ENCODE data around the gene MEX3B. TPM values are rescaled to one million over a fixed set of nuclear protein-coding genes. Genes with fewer than 3 reads are reported as not detected.

MEX3B gene
- polyA plus RNA-seq, 1 of the 3 experiments (the other 2 are of a cell fraction) = 9.3 TPM

DNA sequence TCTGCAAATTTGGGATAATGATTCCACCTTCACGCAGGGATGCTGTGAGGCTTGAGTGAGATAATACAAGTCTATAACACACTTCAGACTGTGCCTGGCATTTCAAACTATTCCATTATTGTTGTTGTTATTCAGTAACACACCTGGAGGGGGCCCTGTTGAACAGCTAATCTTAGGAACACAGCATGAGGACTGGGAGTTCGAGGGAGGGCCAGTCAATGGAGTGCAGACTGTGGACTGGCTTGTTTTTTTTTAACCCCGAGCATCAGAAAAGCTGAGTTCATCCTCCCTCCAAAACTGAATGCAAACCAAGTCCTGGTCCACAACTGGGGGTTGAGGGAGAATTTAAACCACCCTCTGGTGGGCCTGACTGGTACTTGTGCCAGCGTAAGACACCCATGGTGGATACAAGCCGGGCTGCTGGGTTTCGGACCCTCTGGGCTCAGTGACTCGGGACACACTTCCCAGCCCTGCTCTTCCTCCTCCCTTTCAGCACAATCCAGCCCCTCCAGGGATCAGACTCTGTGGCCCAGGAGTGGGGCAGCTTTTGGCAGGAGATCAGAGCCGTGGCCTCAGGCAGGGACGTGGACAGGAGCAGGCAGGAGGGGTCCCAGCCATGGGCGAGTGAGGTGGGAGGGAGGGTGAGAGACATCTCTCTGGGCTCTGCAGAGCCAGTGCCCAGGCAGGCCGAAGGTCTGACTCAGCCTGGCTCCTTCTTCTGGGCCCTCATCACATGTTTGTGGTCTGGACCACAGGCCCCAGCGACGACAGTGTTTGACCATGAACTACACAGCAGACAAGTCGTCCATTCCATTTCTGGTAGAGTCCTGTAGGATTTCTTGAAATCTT lies 36.3 kb upstream of the MEX3B start:
- H3K9me3 ChIP-seq = no peaks in the 10 kb centered on the region
- peaks cover 0 to 4% of the 10 kb centered on the region in 2 experiments; a peak in 1 of 4 replicates for H3K4me1 ChIP-seq (ENCODE audit: control insufficient read depth in 1 of 2, insufficient read depth in 2 of 2, low read depth in 1 of 2, low read length in 1 of 2)
- H3K79me2 ChIP-seq (ENCODE audit: insufficient read depth) = no peaks in the 10 kb centered on the region
- peak overlapping the region; percentile 60; the same call in 1 of the 2 replicates for H2AFZ ChIP-seq (ENCODE audit: low read depth)
- H3K4me2 ChIP-seq = no peak overlapping the region
- peak overlapping the region; percentile 40; the same call in 1 of the 2 replicates for H3K9ac ChIP-seq
- POLR2A ChIA-PET = no interaction called here
- H3F3A ChIP-seq (replicated peaks; ENCODE audit: insufficient read depth) = peaks cover 5% of the 10 kb centered on the region
- no peaks in the 10 kb centered on the region for H3K9me2 ChIP-seq
- 55% methylated on average over 14 of the region's 14 CpGs for WGBS (ENCODE audit: low lambda C conversion rate)
- H3K27me3 ChIP-seq (ENCODE audit: insufficient read depth) = no peaks in the 10 kb centered on the region
- no peaks in the 10 kb centered on the region for H3K36me3 ChIP-seq (replicated peaks in 1 of 2; ENCODE audit: control insufficient read depth in 1 of 2, insufficient read depth in 2 of 2, low read length in 1 of 2)
- no peaks in the 10 kb centered on the region for H4K20me1 ChIP-seq (ENCODE audit: insufficient read depth)
- peak overlapping the region in 1 of 2 experiments; percentile 85; a peak in 2 of 4 replicates for H3K27ac ChIP-seq (ENCODE audit: low read depth in 2 of 2, low read length in 1 of 2)
- no peak overlapping the region for H3K4me3 ChIP-seq (ENCODE audit: low read depth in 2 of 2, low read length in 1 of 2)
- CTCF ChIA-PET = interaction anchor here (0.7 kb wide), 1 partner anchor 19 kb away, joined by 5 read pairs; no protein-coding TSS in a partner anchor
- DNase-seq = peak; percentile 43
- TF ChIP-seq FOSL2 (IDR thresholded peaks at IDR 0.05; ENCODE audit: borderline replicate concordance, low read depth) = peak; percentile 56; the same call in 1 of the 2 replicates
- no peak for TF ChIP-seq NFIC (IDR thresholded peaks at IDR 0.05; ENCODE audit: borderline replicate concordance)
- peak in 1 of 2 experiments; percentile 42; a peak in 1 of 4 replicates for TF ChIP-seq EP300 (IDR thresholded peaks at IDR 0.05; ENCODE audit: borderline replicate concordance in 1 of 2, low read depth in 1 of 2, low read length in 1 of 2)
- no peak for TF ChIP-seq NRF1 (IDR thresholded peaks at IDR 0.05; ENCODE audit: low read depth, low read length)
- TF ChIP-seq MXI1 (IDR thresholded peaks at IDR 0.05; ENCODE audit: low read depth, low read length) = no peak
- TF ChIP-seq TCF12 (IDR thresholded peaks at IDR 0.05) = peak; percentile 39
- TF ChIP-seq TAF1 (IDR thresholded peaks at IDR 0.05; ENCODE audit: borderline replicate concordance, low read depth, low read length) = no peak
- no peak for TF ChIP-seq FOXM1 (IDR thresholded peaks at IDR 0.05; ENCODE audit: low read depth)
- TF ChIP-seq, protein P1, sequence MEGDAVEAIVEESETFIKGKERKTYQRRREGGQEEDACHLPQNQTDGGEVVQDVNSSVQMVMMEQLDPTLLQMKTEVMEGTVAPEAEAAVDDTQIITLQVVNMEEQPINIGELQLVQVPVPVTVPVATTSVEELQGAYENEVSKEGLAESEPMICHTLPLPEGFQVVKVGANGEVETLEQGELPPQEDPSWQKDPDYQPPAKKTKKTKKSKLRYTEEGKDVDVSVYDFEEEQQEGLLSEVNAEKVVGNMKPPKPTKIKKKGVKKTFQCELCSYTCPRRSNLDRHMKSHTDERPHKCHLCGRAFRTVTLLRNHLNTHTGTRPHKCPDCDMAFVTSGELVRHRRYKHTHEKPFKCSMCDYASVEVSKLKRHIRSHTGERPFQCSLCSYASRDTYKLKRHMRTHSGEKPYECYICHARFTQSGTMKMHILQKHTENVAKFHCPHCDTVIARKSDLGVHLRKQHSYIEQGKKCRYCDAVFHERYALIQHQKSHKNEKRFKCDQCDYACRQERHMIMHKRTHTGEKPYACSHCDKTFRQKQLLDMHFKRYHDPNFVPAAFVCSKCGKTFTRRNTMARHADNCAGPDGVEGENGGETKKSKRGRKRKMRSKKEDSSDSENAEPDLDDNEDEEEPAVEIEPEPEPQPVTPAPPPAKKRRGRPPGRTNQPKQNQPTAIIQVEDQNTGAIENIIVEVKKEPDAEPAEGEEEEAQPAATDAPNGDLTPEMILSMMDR (IDR thresholded peaks at IDR 0.05) = peak; percentile 63
- no peak for TF ChIP-seq POLR2AphosphoS5 (IDR thresholded peaks at IDR 0.05; ENCODE audit: low read depth, low read length)
- TF ChIP-seq ELF1 (IDR thresholded peaks at IDR 0.05) = no peak
- TF ChIP-seq, protein P2, sequence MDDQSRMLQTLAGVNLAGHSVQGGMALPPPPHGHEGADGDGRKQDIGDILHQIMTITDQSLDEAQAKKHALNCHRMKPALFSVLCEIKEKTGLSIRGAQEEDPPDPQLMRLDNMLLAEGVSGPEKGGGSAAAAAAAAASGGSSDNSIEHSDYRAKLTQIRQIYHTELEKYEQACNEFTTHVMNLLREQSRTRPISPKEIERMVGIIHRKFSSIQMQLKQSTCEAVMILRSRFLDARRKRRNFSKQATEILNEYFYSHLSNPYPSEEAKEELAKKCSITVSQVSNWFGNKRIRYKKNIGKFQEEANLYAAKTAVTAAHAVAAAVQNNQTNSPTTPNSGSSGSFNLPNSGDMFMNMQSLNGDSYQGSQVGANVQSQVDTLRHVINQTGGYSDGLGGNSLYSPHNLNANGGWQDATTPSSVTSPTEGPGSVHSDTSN (IDR thresholded peaks at IDR 0.05) = peak; percentile 47
- TF ChIP-seq, protein P3, sequence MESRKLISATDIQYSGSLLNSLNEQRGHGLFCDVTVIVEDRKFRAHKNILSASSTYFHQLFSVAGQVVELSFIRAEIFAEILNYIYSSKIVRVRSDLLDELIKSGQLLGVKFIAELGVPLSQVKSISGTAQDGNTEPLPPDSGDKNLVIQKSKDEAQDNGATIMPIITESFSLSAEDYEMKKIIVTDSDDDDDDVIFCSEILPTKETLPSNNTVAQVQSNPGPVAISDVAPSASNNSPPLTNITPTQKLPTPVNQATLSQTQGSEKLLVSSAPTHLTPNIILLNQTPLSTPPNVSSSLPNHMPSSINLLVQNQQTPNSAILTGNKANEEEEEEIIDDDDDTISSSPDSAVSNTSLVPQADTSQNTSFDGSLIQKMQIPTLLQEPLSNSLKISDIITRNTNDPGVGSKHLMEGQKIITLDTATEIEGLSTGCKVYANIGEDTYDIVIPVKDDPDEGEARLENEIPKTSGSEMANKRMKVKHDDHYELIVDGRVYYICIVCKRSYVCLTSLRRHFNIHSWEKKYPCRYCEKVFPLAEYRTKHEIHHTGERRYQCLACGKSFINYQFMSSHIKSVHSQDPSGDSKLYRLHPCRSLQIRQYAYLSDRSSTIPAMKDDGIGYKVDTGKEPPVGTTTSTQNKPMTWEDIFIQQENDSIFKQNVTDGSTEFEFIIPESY (IDR thresholded peaks at IDR 0.05; ENCODE audit: borderline replicate concordance, low read depth) = no peak
- no peak for TF ChIP-seq EZH2phosphoT487 (IDR thresholded peaks at IDR 0.05; ENCODE audit: borderline replicate concordance, low read depth)
- TF ChIP-seq MEF2A (IDR thresholded peaks at IDR 0.05; ENCODE audit: borderline replicate concordance, low read depth) = no peak
- TF ChIP-seq, protein P4, sequence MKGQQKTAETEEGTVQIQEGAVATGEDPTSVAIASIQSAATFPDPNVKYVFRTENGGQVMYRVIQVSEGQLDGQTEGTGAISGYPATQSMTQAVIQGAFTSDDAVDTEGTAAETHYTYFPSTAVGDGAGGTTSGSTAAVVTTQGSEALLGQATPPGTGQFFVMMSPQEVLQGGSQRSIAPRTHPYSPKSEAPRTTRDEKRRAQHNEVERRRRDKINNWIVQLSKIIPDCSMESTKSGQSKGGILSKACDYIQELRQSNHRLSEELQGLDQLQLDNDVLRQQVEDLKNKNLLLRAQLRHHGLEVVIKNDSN (IDR thresholded peaks at IDR 0.05; ENCODE audit: borderline replicate concordance, low read depth) = no peak; the same call in 1 of the 2 replicates
- no peak for TF ChIP-seq GATA2 (CRISPR knock-in tag; IDR thresholded peaks at IDR 0.05)
- TF ChIP-seq YY1 (IDR thresholded peaks at IDR 0.05; ENCODE audit: low read depth) = no peak
- TF ChIP-seq RCOR1 (IDR thresholded peaks at IDR 0.05; ENCODE audit: low read length) = no peak
- TF ChIP-seq, protein P5, sequence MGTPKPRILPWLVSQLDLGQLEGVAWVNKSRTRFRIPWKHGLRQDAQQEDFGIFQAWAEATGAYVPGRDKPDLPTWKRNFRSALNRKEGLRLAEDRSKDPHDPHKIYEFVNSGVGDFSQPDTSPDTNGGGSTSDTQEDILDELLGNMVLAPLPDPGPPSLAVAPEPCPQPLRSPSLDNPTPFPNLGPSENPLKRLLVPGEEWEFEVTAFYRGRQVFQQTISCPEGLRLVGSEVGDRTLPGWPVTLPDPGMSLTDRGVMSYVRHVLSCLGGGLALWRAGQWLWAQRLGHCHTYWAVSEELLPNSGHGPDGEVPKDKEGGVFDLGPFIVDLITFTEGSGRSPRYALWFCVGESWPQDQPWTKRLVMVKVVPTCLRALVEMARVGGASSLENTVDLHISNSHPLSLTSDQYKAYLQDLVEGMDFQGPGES (IDR thresholded peaks at IDR 0.05; ENCODE audit: low read depth, low read length) = no peak
- TF ChIP-seq CHD2 (IDR thresholded peaks at IDR 0.05; ENCODE audit: low read length, partially characterized antibody) = no peak
- TF ChIP-seq RAD21 (IDR thresholded peaks at IDR 0.05; ENCODE audit: low read length) = peak; percentile 61
- TF ChIP-seq SMC3 (IDR thresholded peaks at IDR 0.05; ENCODE audit: low read depth, low read length) = peak; percentile 28; the same call in 1 of the 2 replicates
- TF ChIP-seq, protein P6, sequence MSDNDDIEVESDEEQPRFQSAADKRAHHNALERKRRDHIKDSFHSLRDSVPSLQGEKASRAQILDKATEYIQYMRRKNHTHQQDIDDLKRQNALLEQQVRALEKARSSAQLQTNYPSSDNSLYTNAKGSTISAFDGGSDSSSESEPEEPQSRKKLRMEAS (IDR thresholded peaks at IDR 0.05; ENCODE audit: low read depth) = peak; percentile 91
- no peak for TF ChIP-seq GABPA (IDR thresholded peaks at IDR 0.05; ENCODE audit: low read depth)
- peak; percentile 58 for TF ChIP-seq JUND (IDR thresholded peaks at IDR 0.05)
- TF ChIP-seq SIN3A (IDR thresholded peaks at IDR 0.05; ENCODE audit: borderline replicate concordance, low read depth, low read length) = no peak
